Neural crest cell (in vitro differentiated cells): ENCODE results near the gene CHD9. TPM values are rescaled to one million over a fixed set of nuclear protein-coding genes. Genes with fewer than 3 reads are reported as not detected.

Experiments
- DNase-seq: peaks from one replicate; pipeline ENCODE4 v3.0.0; 2021; ENCODE audit warnings: low read depth, mixed read lengths, low spot score
- H3K27ac Mint-ChIP-seq: one replicate; pipeline ENCODE4 v1.8.0; 2021; ENCODE audit warnings: mild to moderate bottlenecking, mixed read lengths; ENCODE audit not compliant: unreplicated experiment
- H3K27me3 Mint-ChIP-seq: 2 replicates; pipeline ENCODE4 v1.8.0; 2021; ENCODE audit warnings: low read depth, mild to moderate bottlenecking, mixed read lengths
- H3K36me3 Mint-ChIP-seq: 2 replicates; pipeline ENCODE4 v1.8.0; 2021; ENCODE audit warnings: low read depth, mild to moderate bottlenecking, mixed read lengths
- H3K4me1 Mint-ChIP-seq: 2 replicates; pipeline ENCODE4 v1.8.0; 2021; ENCODE audit warnings: mixed read lengths
- H3K4me3 Mint-ChIP-seq: one replicate; pipeline ENCODE4 v1.8.0; 2021; ENCODE audit warnings: mild to moderate bottlenecking, mixed read lengths
- H3K9me3 Mint-ChIP-seq: 2 replicates; pipeline ENCODE4 v1.8.0; 2021; ENCODE audit warnings: mixed read lengths
- total RNA-seq: library from RNA; stranded (reverse); gene quantifications from 2 replicates; pipeline ENCODE4 v1.2.1, GENCODE V29; 2021
- TF ChIP-seq, protein P1 (sequence below): fragments of 200-600 bp; sonication (generic); conservative IDR thresholded peaks from 2 replicates; pipeline ENCODE4 v1.5.0; 2021; ENCODE audit warnings: antibody characterized with exemption, mild to moderate bottlenecking

The CHD9 gene
- total RNA-seq, 1 donor from 2014 or later: 76.0 TPM

DNA sequence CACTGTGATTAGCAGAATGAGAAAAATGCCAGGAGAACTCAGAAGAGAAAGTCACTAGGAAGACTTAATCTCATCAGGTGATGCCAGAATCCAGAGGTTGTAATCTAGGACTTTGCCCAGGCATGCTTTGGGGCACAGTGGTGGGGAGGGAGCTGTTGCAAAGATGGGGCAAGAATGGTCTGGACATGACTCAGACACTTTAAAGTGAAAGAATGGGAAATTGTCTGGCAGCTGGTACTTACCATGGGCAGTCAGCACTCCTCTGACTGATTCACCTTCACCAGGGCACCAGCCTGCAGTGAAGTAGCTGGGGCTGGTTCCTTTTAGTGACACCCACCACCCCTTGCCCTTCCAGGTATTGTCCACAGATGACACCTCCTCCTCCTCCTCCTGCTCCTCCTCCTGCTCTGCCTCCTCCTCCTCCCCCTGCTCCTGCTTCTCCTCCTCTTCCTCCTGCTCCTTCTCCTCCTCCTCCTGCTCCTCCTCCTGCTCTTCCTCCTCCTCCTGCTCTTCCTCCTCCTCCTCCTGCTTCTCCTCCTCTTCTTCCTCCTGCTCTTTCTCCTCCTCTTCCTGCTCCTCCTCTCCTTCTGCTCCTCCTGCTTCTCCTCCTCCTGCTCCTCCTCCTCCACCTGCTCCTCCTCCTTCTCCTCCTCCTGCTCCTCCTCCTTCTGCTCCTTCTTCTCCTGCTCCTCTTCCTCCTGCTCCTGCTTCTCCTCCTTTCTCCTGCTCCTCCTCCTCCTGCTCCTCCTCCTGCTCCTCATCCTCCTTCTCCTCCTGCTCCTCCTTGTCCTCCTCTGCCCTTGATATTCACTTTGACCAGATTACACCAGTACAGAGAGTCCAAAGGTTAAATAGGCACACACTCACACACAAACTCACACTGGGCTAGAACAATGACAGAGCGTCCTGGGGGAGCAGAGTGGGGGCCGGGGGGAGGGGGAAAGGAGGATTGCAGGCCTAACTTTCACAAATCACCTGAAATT is 2.0 kb upstream of the CHD9 start, which contains the start of gene CHD9NB:
Gene CHD9NB, minus strand, starts transcription at position 379 of the 983 bp plus-strand sequence. CDS start 8,739 bp downstream, outside the sequence.
- TF ChIP-seq, protein P1, sequence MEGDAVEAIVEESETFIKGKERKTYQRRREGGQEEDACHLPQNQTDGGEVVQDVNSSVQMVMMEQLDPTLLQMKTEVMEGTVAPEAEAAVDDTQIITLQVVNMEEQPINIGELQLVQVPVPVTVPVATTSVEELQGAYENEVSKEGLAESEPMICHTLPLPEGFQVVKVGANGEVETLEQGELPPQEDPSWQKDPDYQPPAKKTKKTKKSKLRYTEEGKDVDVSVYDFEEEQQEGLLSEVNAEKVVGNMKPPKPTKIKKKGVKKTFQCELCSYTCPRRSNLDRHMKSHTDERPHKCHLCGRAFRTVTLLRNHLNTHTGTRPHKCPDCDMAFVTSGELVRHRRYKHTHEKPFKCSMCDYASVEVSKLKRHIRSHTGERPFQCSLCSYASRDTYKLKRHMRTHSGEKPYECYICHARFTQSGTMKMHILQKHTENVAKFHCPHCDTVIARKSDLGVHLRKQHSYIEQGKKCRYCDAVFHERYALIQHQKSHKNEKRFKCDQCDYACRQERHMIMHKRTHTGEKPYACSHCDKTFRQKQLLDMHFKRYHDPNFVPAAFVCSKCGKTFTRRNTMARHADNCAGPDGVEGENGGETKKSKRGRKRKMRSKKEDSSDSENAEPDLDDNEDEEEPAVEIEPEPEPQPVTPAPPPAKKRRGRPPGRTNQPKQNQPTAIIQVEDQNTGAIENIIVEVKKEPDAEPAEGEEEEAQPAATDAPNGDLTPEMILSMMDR: no peak
- Mint-ChIP-seq H3K9me3 (no peaks in the 10 kb centered on the region), H3K4me3 (peak within 1 kb of the TSS; percentile 56)

DNA sequence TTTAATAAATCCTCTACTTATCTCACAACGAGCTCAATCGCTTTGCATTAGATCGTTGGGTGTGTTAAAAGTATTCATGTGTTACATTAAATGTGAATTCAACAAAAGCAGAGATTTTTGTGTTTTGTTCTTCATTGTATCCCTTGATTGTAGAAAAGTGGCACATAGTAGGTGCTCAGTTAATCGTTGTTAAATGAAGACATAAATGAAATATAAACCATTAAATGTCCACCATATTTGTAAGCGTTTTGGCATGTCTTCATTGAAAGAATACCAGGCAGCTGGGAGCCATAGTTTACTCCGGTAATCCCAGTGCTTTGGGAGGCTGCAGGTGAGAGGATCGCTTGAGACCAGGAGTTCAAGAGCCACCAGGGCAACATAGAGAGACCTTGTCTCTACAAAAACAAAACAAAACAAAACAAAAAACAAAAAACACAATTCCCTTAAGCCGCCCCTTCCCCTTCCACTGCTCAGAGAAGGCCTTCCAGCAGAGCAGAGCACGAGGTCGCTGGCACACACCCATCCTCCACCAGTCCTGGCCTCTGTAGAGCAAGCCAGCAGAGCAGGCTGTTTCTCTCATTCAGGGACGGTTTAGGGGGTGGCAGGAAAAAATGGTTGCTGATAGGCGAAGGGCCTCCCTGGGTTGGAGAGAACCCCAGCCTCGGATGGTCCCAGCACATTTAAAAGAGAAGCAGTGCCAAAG is 673 bp upstream of the CHD9 start:
- Mint-ChIP-seq H3K4me1 (peaks cover 28% of the 10 kb centered on the region), H3K36me3 (no peaks in the 10 kb centered on the region), H3K9me3 (no peaks in the 10 kb centered on the region), H3K27ac (no peak overlapping the region), H3K27me3 (no peaks in the 10 kb centered on the region), H3K4me3 (peak overlapping the region; percentile 93)
- no peak for DNase-seq
- TF ChIP-seq, protein P1: no peak

More for the DNA sequence above, 2.0 kb upstream of the CHD9 start, which contains the start of gene CHD9NB:
- Mint-ChIP-seq H3K27me3 (no peaks in the 10 kb centered on the region), H3K36me3 (no peaks in the 10 kb centered on the region), H3K4me1 (peaks cover 27% of the 10 kb centered on the region), H3K27ac (no peak within 1 kb of the TSS)
- no peak for DNase-seq

DNA sequence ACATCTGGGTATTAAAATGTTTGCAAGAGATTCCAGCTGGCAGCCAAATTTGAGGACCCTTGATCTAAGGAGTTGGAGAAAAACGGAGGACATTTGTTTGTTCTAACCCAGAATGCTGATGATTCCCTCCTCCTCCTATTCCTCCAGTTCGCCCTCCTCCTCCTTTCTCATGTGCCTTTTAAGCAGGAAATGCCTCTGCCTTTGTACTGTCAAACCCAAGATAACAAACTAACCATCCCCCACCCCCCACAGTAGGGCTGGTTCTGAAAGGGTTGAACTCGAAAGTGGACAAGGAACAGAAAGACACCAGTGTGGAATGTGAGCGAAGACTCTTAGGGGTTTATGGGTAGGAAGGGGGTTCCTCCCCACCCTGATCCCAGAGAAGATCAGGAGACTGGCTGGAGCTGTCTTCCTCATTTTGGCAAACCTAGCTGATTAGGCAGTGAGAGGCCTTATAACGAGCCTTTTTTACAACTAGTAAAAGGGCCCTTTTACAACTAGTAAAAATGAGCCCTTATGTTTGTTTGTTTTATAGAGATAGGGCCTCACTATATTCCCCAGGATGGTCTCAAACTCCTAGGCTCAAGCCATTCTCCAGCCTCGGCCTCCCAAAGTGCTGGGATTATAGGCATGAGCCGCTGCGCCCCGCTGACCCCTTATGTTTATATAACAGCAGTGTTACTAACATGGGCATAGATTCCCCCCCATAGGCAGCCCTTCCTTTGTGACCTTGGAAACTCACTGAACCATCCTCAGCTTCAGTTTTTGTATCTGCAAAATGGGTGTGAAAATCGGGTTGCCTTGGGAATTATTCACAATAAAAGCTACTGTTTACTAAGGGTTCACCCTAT is 975 bp downstream of the CHD9 start:
- H3K27me3 Mint-ChIP-seq: no peaks in the 10 kb centered on the region
- H3K9me3 Mint-ChIP-seq: no peaks in the 10 kb centered on the region
- H3K4me1 Mint-ChIP-seq: peaks cover 28% of the 10 kb centered on the region
- no peaks in the 10 kb centered on the region for H3K36me3 Mint-ChIP-seq
- peak overlapping the region; percentile 93 for H3K4me3 Mint-ChIP-seq
- DNase-seq: no peak
- TF ChIP-seq, protein P1: no peak
- H3K27ac Mint-ChIP-seq: peak overlapping the region; percentile 90

DNA sequence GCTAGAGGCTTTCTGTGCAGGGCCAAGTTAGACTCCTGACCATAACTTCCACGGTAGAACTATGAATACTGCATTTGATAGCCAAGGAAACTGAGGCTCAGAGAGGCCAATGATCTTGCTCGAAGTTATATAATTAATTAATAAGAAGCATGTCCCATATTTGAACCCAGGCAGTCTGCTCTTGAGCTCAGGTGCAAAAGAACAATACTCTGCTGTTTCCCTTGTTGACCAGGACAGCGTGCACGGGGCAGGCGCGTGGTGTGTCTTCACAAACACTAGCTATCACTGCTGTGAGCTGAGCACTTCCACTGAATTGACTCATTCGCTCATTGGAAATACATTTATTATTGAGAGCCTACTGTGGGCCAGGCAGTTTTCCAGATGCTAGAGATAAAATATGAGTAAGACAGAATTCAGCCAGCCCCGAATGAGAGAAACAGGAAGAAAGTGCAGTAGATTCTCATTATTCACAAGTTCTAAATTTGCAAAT is 1.6 kb downstream of the CHD9 start:
- Mint-ChIP-seq H3K27ac (no peak overlapping the region), H3K4me3 (peak overlapping the region; percentile 54), H3K9me3 (no peaks in the 10 kb centered on the region), H3K27me3 (no peaks in the 10 kb centered on the region), H3K4me1 (peaks cover 32% of the 10 kb centered on the region), H3K36me3 (no peaks in the 10 kb centered on the region)
- no peak for DNase-seq
- TF ChIP-seq, protein P1: no peak

DNA sequence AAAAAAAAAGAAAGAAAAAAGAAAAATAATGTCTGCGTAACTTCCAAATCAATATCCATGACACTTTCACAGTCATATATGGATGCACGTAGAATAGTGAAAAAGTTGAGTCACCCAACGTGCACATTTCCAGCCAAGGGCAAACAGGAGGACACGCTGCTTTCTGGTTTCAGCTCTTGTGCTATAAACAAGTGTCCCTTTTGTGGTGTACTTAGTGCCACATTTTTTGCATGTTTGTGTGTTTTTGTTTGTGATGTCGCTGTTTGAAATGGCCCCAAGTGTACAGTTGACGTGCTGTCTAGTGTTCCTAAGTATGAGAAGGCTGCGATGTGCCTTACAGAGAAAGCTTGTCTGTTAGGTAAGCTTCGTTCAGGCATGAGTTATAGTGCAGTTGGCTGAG is 2.9 kb downstream of the CHD9 start:
- Mint-ChIP-seq H3K4me3 (peak overlapping the region; percentile 15), H3K36me3 (no peaks in the 10 kb centered on the region), H3K27me3 (no peaks in the 10 kb centered on the region), H3K27ac (no peak overlapping the region), H3K9me3 (no peaks in the 10 kb centered on the region), H3K4me1 (peaks cover 39% of the 10 kb centered on the region)
- DNase-seq: no peak
- TF ChIP-seq, protein P1: no peak
